Fibroblast of lung (primary cell): ENCODE results near the gene ELAVL2. TPM values are rescaled to one million over a fixed set of nuclear protein-coding genes. Genes with fewer than 3 reads are reported as not detected.

Experiments used
- DNase-seq, 2 donors: peaks; one replicate each; pipeline versions ENCODE4 v3.0.0 to v3.0.0-alpha.2; 2010; ENCODE audit warnings: low read depth in 2 of 2
- H2AFZ ChIP-seq: 2 replicates; pipeline ENCODE4 v1.5.1; 2012; ENCODE audit warnings: low read length, control low read depth, inconsistent platforms
- H3K27ac ChIP-seq: 2 replicates; pipeline ENCODE4 v1.5.1; 2011; ENCODE audit warnings: low read length, control low read depth; ENCODE audit not compliant: insufficient read depth
- H3K27me3 ChIP-seq: 2 replicates; pipeline ENCODE4 v1.5.1; 2011; ENCODE audit warnings: mild to moderate bottlenecking, low read length; ENCODE audit not compliant: control insufficient read depth, insufficient read depth
- H3K36me3 ChIP-seq: 2 replicates; pipeline ENCODE4 v1.5.1; 2011; ENCODE audit warnings: low read length; ENCODE audit not compliant: control insufficient read depth, insufficient read depth
- H3K4me1 ChIP-seq: 2 replicates; pipeline ENCODE4 v1.5.1; 2011; ENCODE audit warnings: low read length; ENCODE audit not compliant: control insufficient read depth, insufficient read depth; ENCODE audit errors: extremely low read depth
- H3K4me2 ChIP-seq: 2 replicates; pipeline ENCODE4 v1.5.1; 2011; ENCODE audit warnings: low read length, control low read depth; ENCODE audit not compliant: insufficient read depth; ENCODE audit errors: extremely low read depth
- H3K4me3 ChIP-seq, 4 experiments: fragments of 200-600 bp in 1 of 4; sonication (generic) in 1 of 4; replicated peaks in 1 of 4; 2 replicates each; pipeline ENCODE4 v1.5.1; 2011 to 2016; ENCODE audit warnings: low read length in 4 of 4, low read depth in 3 of 4, mild to moderate bottlenecking in 3 of 4, control low read depth in 2 of 4, inconsistent platforms in 1 of 4, mixed read lengths in 1 of 4; ENCODE audit not compliant: insufficient read depth in 1 of 4; ENCODE audit errors: control extremely low read depth in 1 of 4
- H3K79me2 ChIP-seq: 2 replicates; pipeline ENCODE4 v1.5.1; 2012; ENCODE audit warnings: mild to moderate bottlenecking, low read length, inconsistent platforms; ENCODE audit not compliant: control insufficient read depth, insufficient read depth
- H3K9ac ChIP-seq: 2 replicates; pipeline ENCODE4 v1.5.1; 2011; ENCODE audit warnings: mild to moderate bottlenecking, low read length, control low read depth; ENCODE audit not compliant: insufficient read depth
- H3K9me3 ChIP-seq: 2 replicates; pipeline ENCODE4 v1.5.1; 2012; ENCODE audit warnings: low read depth, low read length; ENCODE audit not compliant: control insufficient read depth, insufficient read depth
- H4K20me1 ChIP-seq: 2 replicates; pipeline ENCODE4 v1.5.1; 2011; ENCODE audit warnings: low read length; ENCODE audit not compliant: control insufficient read depth, insufficient read depth; ENCODE audit errors: extremely low read depth
- CTCF ChIP-seq, 2 donors: IDR thresholded peaks in 1 of 2; conservative IDR thresholded peaks in 1 of 2; 1 replicate in 1 of 2; 2 replicates in 1 of 2; pipeline ENCODE4 v1.5.1; 2011 to 2012; ENCODE audit warnings: low read length in 2 of 2, control low read depth in 1 of 2, inconsistent platforms in 1 of 2, low read depth in 1 of 2, mild to moderate bottlenecking in 1 of 2
- EZH2 ChIP-seq: IDR thresholded peaks from 2 replicates; pipeline ENCODE4 v1.5.1; 2012; ENCODE audit warnings: low read length, control low read depth, mild to moderate bottlenecking; ENCODE audit errors: missing control alignments
- polyA plus RNA-seq, 2 donors: library from polyadenylated mRNA; depleted of rRNA in 1 of 2; stranded (reverse) in 1 of 2; unstranded in 1 of 2; fragments of >200 nt; gene quantifications; 2 replicates each; pipeline ENCODE4 v1.2.1, GENCODE V29; 2011 to 2012; ENCODE audit warnings: missing spikeins in 1 of 2
- total RNA-seq: library from RNA; depleted of rRNA; stranded (reverse); fragments of >200 nt; gene quantifications from 2 replicates; pipeline ENCODE4 v1.2.1, GENCODE V29; 2014

Gene ELAVL2
- total and polyA plus RNA-seq, 2 donors (not counting 1 experiment from before 2014, with no cell fraction given): under 0.01 to 0.03 TPM

GRCh38 chr9:23842565-23843129 is 16.6 kb upstream of the ELAVL2 start:
- no peaks in the 10 kb centered on the region for H3K27me3 ChIP-seq
- H3K4me1 ChIP-seq: no peaks in the 10 kb centered on the region
- H4K20me1 ChIP-seq: no peaks in the 10 kb centered on the region
- H3K9ac ChIP-seq: no peak overlapping the region
- no peak overlapping the region for H3K4me3 ChIP-seq
- H3K79me2 ChIP-seq: no peaks in the 10 kb centered on the region
- DNase-seq: no peak
- no peak overlapping the region for H3K4me2 ChIP-seq
- H3K9me3 ChIP-seq: no peaks in the 10 kb centered on the region
- TF ChIP-seq EZH2: no peak
- TF ChIP-seq CTCF (conservative IDR thresholded peaks at IDR 0.05 in 1 of 2, IDR thresholded peaks at IDR 0.05 in 1 of 2; ENCODE audit: low read depth in 1 of 2, low read length in 2 of 2): no peak
- no peak overlapping the region for H2AFZ ChIP-seq
- H3K36me3 ChIP-seq: no peaks in the 10 kb centered on the region
- H3K27ac ChIP-seq: no peak overlapping the region

- no peak for TF ChIP-seq EZH2
- TF ChIP-seq CTCF (conservative IDR thresholded peaks at IDR 0.05 in 1 of 2, IDR thresholded peaks at IDR 0.05 in 1 of 2; ENCODE audit: low read depth in 1 of 2, low read length in 2 of 2): no peak
- no peak for DNase-seq
- Histone ChIP-seq H3K4me1 (no peaks in the 10 kb centered on the region), H3K79me2 (no peaks in the 10 kb centered on the region), H3K27ac (no peak overlapping the region), H3K9ac (no peak overlapping the region), H3K36me3 (no peaks in the 10 kb centered on the region), H3K9me3 (no peaks in the 10 kb centered on the region), H3K4me2 (no peak overlapping the region), H4K20me1 (no peaks in the 10 kb centered on the region), H3K4me3 (no peak overlapping the region), H2AFZ (no peak overlapping the region), H3K27me3 (no peaks in the 10 kb centered on the region)
Measured at GRCh38 chr9:23841304-23841703, 15.3 kb upstream of the ELAVL2 start.

GRCh38 chr9:23837038-23837437 is 11.0 kb upstream of the ELAVL2 start:
- Histone ChIP-seq H3K27ac (no peak overlapping the region), H3K4me3 (no peak overlapping the region), H4K20me1 (no peaks in the 10 kb centered on the region), H2AFZ (no peak overlapping the region), H3K4me1 (no peaks in the 10 kb centered on the region), H3K27me3 (no peaks in the 10 kb centered on the region), H3K9ac (no peak overlapping the region), H3K4me2 (no peak overlapping the region), H3K79me2 (no peaks in the 10 kb centered on the region), H3K9me3 (no peaks in the 10 kb centered on the region), H3K36me3 (no peaks in the 10 kb centered on the region)
- no peak for TF ChIP-seq EZH2
- TF ChIP-seq CTCF (conservative IDR thresholded peaks at IDR 0.05 in 1 of 2, IDR thresholded peaks at IDR 0.05 in 1 of 2; ENCODE audit: low read depth in 1 of 2, low read length in 2 of 2): no peak
- DNase-seq: no peak
